Thyroid gland (tissue), 4 donors: ENCODE measurements around the gene ANKRD1.

Source experiments
- POLR2A ChIP-seq, 2 donors: fragments of 450-650 bp; IDR thresholded peaks; one replicate each; pipeline ENCODE4 v1.6.1; 2017; ENCODE audit warnings: antibody characterized with exemption in 2 of 2, mild to moderate bottlenecking in 2 of 2, moderate library complexity in 1 of 2
- TF ChIP-seq, protein P1 (sequence below), 6 experiments: fragments of 200-600 bp in 3 of 6; fragments of 450-650 bp in 3 of 6; sonication (generic) in 3 of 6; IDR thresholded peaks; one replicate each; pipeline ENCODE4 v1.5.1; 2016 to 2019; ENCODE audit warnings: antibody characterized with exemption in 6 of 6, mild to moderate bottlenecking in 2 of 6, inconsistent platforms in 1 of 6, moderate library complexity in 1 of 6

DNA sequence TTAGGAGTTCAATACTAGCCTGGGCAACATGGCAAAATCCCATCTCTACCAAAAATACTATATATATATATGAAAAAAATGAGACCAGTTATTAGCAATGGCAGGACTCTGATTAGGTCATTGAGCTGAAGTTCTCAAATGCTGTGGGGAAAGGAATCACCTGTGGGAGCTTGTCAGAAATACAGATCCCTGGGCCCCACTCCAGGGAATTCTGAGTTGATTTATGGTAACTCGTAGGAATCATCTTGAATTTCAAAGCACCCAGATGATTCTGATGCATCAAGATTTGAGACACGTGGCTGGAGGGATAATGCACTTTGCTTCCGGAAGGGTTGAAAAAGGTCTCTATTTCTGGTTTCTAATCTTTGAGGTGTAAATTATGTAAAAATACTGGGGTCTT, 1.0 kb upstream of the ANKRD1 start:
- TF ChIP-seq, protein P1, sequence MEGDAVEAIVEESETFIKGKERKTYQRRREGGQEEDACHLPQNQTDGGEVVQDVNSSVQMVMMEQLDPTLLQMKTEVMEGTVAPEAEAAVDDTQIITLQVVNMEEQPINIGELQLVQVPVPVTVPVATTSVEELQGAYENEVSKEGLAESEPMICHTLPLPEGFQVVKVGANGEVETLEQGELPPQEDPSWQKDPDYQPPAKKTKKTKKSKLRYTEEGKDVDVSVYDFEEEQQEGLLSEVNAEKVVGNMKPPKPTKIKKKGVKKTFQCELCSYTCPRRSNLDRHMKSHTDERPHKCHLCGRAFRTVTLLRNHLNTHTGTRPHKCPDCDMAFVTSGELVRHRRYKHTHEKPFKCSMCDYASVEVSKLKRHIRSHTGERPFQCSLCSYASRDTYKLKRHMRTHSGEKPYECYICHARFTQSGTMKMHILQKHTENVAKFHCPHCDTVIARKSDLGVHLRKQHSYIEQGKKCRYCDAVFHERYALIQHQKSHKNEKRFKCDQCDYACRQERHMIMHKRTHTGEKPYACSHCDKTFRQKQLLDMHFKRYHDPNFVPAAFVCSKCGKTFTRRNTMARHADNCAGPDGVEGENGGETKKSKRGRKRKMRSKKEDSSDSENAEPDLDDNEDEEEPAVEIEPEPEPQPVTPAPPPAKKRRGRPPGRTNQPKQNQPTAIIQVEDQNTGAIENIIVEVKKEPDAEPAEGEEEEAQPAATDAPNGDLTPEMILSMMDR (IDR thresholded peaks at IDR 0.05): no peak
- TF ChIP-seq POLR2A (IDR thresholded peaks at IDR 0.05): no peak
